ENCODE results near the gene ZNRF2.
A peak's percentile ranks its signal among the peaks of the same experiment; 100 is the strongest.

Gene ZNRF2

DNA sequence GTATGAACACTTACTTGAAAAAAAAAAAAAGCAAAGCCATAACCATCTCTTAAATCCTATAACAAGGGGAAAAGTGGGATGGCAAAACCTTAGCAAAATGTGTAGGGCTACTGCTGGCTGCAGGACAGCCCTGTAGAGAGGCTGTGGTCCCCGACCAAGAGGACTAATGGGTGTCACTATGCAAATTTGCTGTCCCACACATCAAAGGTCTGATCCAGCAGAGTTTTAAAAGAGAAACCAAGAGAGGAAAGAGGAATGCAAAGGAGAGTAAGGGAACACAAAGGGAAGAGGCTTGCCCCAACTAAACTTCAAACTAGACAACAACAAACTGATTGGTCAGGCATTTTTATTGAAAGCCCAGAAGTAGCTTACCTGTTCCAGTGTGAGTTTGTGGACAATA lies 3.1 kb upstream of the ZNRF2 start:
- Histone ChIP-seq H3K4me2 (ENCODE audit: low read length) (peak overlapping the region; percentile 21; the same call in 1 of the 2 replicates), H3F3A (ENCODE audit: insufficient read depth, low read length) (no peaks in the 10 kb centered on the region), H3K4me3 (ENCODE audit: low read depth, low read length, poor library complexity, severe bottlenecking) (no peak overlapping the region), H3K4me1 (ENCODE audit: insufficient read depth, low read length, severe bottlenecking) (peaks cover 60% of the 10 kb centered on the region), H3K9me3 (ENCODE audit: low read length) (no peaks in the 10 kb centered on the region), H2AFZ (ENCODE audit: low read length) (no peak overlapping the region), H4K20me1 (ENCODE audit: insufficient read depth, low read length) (no peaks in the 10 kb centered on the region), H3K36me3 (ENCODE audit: insufficient read depth, low read length) (no peaks in the 10 kb centered on the region; the same call in 1 of the 2 replicates), H3K9ac (ENCODE audit: low read length) (peak overlapping the region; percentile 19; the same call in 1 of the 2 replicates), H3K27ac (ENCODE audit: low read depth, low read length, poor library complexity, severe bottlenecking) (peak overlapping the region; percentile 37), H3K79me2 (ENCODE audit: insufficient read depth, low read length) (no peaks in the 10 kb centered on the region), H3K9me2 (ENCODE audit: low read depth, low read length) (no peaks in the 10 kb centered on the region), H3K27me3 (ENCODE audit: insufficient read depth, low read length) (no peaks in the 10 kb centered on the region)
- TF ChIP-seq EZH2 (IDR thresholded peaks at IDR 0.05; ENCODE audit: borderline replicate concordance, low read length): no peak
- TF ChIP-seq, protein P1, sequence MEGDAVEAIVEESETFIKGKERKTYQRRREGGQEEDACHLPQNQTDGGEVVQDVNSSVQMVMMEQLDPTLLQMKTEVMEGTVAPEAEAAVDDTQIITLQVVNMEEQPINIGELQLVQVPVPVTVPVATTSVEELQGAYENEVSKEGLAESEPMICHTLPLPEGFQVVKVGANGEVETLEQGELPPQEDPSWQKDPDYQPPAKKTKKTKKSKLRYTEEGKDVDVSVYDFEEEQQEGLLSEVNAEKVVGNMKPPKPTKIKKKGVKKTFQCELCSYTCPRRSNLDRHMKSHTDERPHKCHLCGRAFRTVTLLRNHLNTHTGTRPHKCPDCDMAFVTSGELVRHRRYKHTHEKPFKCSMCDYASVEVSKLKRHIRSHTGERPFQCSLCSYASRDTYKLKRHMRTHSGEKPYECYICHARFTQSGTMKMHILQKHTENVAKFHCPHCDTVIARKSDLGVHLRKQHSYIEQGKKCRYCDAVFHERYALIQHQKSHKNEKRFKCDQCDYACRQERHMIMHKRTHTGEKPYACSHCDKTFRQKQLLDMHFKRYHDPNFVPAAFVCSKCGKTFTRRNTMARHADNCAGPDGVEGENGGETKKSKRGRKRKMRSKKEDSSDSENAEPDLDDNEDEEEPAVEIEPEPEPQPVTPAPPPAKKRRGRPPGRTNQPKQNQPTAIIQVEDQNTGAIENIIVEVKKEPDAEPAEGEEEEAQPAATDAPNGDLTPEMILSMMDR (IDR thresholded peaks at IDR 0.05; ENCODE audit: low read length): no peak

DNA sequence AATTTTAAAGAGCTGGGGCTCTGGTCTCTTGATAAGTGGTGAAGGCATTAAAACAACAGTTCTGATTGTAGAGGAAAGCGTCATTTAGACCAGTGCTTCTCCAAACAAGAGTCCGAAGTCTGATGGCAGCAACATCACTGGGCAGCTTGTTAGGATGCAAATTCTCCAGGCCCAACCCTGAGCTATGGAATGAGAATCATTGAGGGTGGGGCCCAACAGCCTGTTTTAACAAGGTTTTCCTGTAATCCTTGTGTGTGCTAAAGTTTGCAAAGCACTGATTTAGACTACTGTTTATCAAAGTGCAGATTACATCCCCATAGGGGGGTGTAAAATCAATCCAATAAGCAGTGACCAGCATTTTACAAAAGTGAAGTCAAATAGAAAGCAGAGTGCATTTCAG lies 2.6 kb upstream of the ZNRF2 start:
- Histone ChIP-seq H3K79me2 (ENCODE audit: insufficient read depth, low read length) (no peaks in the 10 kb centered on the region), H3K27ac (ENCODE audit: low read depth, low read length, poor library complexity, severe bottlenecking) (peak overlapping the region; percentile 37), H3F3A (ENCODE audit: insufficient read depth, low read length) (no peaks in the 10 kb centered on the region)

DNA sequence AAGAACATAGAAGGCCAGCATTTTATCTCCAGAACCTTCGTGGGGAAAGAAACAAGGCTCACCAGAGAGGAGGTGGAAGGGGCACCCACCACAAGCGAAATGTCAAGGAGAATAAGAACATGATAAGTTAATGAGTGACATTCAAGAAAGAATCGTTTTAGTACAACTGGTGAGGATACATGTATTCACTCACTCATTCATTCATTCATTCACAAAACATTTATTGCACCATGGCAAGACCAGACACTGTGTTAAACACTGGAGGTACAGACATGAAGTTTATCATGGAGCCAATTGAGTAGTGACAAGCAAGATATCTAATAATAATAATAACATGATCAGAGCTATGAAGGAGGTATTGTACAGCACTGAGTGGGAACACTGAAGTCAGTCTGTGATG lies 1.7 kb upstream of the ZNRF2 start:
- Histone ChIP-seq H4K20me1 (ENCODE audit: insufficient read depth, low read length) (peaks cover 3% of the 10 kb centered on the region; the same call in 1 of the 2 replicates), H3K4me2 (ENCODE audit: low read length) (no peak overlapping the region), H3K27me3 (ENCODE audit: insufficient read depth, low read length) (no peaks in the 10 kb centered on the region), H3K4me3 (ENCODE audit: low read depth, low read length, poor library complexity, severe bottlenecking) (no peak overlapping the region), H3F3A (ENCODE audit: insufficient read depth, low read length) (no peaks in the 10 kb centered on the region), H3K4me1 (ENCODE audit: insufficient read depth, low read length, severe bottlenecking) (peaks cover 67% of the 10 kb centered on the region), H3K79me2 (ENCODE audit: insufficient read depth, low read length) (no peaks in the 10 kb centered on the region), H3K9me2 (ENCODE audit: low read depth, low read length) (no peaks in the 10 kb centered on the region), H3K9me3 (ENCODE audit: low read length) (no peaks in the 10 kb centered on the region), H3K36me3 (ENCODE audit: insufficient read depth, low read length) (peaks cover 7% of the 10 kb centered on the region; the same call in 1 of the 2 replicates), H2AFZ (ENCODE audit: low read length) (no peak overlapping the region), H3K27ac (ENCODE audit: low read depth, low read length, poor library complexity, severe bottlenecking) (peak overlapping the region; percentile 69), H3K9ac (ENCODE audit: low read length) (no peak overlapping the region)
- no peak for TF ChIP-seq EZH2 (IDR thresholded peaks at IDR 0.05; ENCODE audit: borderline replicate concordance, low read length)
- TF ChIP-seq, protein P1 (IDR thresholded peaks at IDR 0.05; ENCODE audit: low read length): no peak

More for the DNA sequence above, 2.6 kb upstream of the ZNRF2 start:
- H3K27me3 ChIP-seq (ENCODE audit: insufficient read depth, low read length): no peaks in the 10 kb centered on the region
- no peak overlapping the region for H2AFZ ChIP-seq (ENCODE audit: low read length)
- TF ChIP-seq, protein P1 (IDR thresholded peaks at IDR 0.05; ENCODE audit: low read length): no peak
- TF ChIP-seq EZH2 (IDR thresholded peaks at IDR 0.05; ENCODE audit: borderline replicate concordance, low read length): no peak
- no peak overlapping the region for H3K9ac ChIP-seq (ENCODE audit: low read length)
- H3K4me2 ChIP-seq (ENCODE audit: low read length): no peak overlapping the region; the same call in 1 of the 2 replicates
- peaks cover 60% of the 10 kb centered on the region for H3K4me1 ChIP-seq (ENCODE audit: insufficient read depth, low read length, severe bottlenecking)
- H3K9me2 ChIP-seq (ENCODE audit: low read depth, low read length): no peaks in the 10 kb centered on the region
- peaks cover 2% of the 10 kb centered on the region; the same call in 1 of the 2 replicates for H4K20me1 ChIP-seq (ENCODE audit: insufficient read depth, low read length)
- no peak overlapping the region for H3K4me3 ChIP-seq (ENCODE audit: low read depth, low read length, poor library complexity, severe bottlenecking)
- H3K36me3 ChIP-seq (ENCODE audit: insufficient read depth, low read length): peaks cover 3% of the 10 kb centered on the region; the same call in 1 of the 2 replicates
- no peaks in the 10 kb centered on the region for H3K9me3 ChIP-seq (ENCODE audit: low read length)

Measured in OCI-LY1 (cell line).